NT2/D1 (cell line): ENCODE measurements around the gene C5orf46.

Experiments
- SUZ12 ChIP-seq: IDR thresholded peaks from 2 replicates; pipeline ENCODE4 v1.6.1; 2011; ENCODE audit not compliant: insufficient read length, insufficient read depth; ENCODE audit errors: extremely low read depth
- YY1 ChIP-seq: IDR thresholded peaks from 2 replicates; pipeline ENCODE4 v1.6.1; 2011; ENCODE audit not compliant: insufficient read length, insufficient read depth
- ZNF274 ChIP-seq: IDR thresholded peaks from 2 replicates; pipeline ENCODE4 v1.6.1; 2011; ENCODE audit warnings: mild to moderate bottlenecking, low read depth, low read length

GRCh38 chr5:147857302-147858129 lies 48.8 kb downstream of the C5orf46 start:
- no peak for TF ChIP-seq SUZ12
- no peak for TF ChIP-seq ZNF274
- TF ChIP-seq YY1 = no peak
